Measurements from ENCODE around the gene CALML5.

GRCh38 chr10:5518143-5518542, 18.8 kb upstream of the CALML5 start:
- TF ChIP-seq POLR2A (IDR thresholded peaks at IDR 0.05) (no peak), CTCF (IDR thresholded peaks at IDR 0.05) (no peak), EP300 (IDR thresholded peaks at IDR 0.05) (no peak), POLR2AphosphoS5 (IDR thresholded peaks at IDR 0.05) (no peak)

All from stomach (tissue), 4 donors.